HFFc6 (cell line): ENCODE measurements around the gene INSC. TPM values are rescaled to one million over a fixed set of nuclear protein-coding genes. Genes with fewer than 3 reads are reported as not detected.

Experiments
- DNase-seq: peaks from one replicate; pipeline ENCODE4 v3.0.0-alpha.2; 2018
- H3K27ac Mint-ChIP-seq: 2 replicates; pipeline ENCODE4 v1.8.0; 2020; ENCODE audit warnings: mild to moderate bottlenecking, mixed read lengths
- H3K27me3 Mint-ChIP-seq: 2 replicates; pipeline ENCODE4 v1.8.0; 2021; ENCODE audit warnings: mild to moderate bottlenecking, moderate library complexity, mixed read lengths; ENCODE audit not compliant: insufficient read depth
- H3K36me3 Mint-ChIP-seq: 2 replicates; pipeline ENCODE4 v1.8.0; 2021; ENCODE audit warnings: low read depth, mixed read lengths
- H3K4me1 Mint-ChIP-seq: 2 replicates; pipeline ENCODE4 v1.8.0; 2020; ENCODE audit warnings: low read depth, mixed read lengths
- H3K4me3 Mint-ChIP-seq: 2 replicates; pipeline ENCODE4 v1.8.0; 2020; ENCODE audit warnings: mild to moderate bottlenecking, moderate library complexity, mixed read lengths
- H3K9me3 Mint-ChIP-seq: 2 replicates; pipeline ENCODE4 v1.8.0; 2020; ENCODE audit warnings: mild to moderate bottlenecking, mixed read lengths
- total RNA-seq, 6 experiments: library from RNA; stranded (reverse); fragmentation: NEBNext Ultra II Directional; extraction: Animal tissue kit (Norgen Biotek cat#: 25700); gene quantifications; 2 replicates in 1 of 6; 3 replicates in 5 of 6; pipeline ENCODE4 v1.2.3, GENCODE V29; 2021
- TF ChIP-seq, protein P1 (sequence below): fragments of 200-600 bp; sonication (generic); IDR thresholded peaks from 2 replicates; pipeline ENCODE4 v1.5.0; 2021; ENCODE audit warnings: antibody characterized with exemption, mild to moderate bottlenecking

INSC gene
- total RNA-seq, 6 experiments from 2014 or later, result 0.08 to 0.43 (median 0.16) TPM

DNA sequence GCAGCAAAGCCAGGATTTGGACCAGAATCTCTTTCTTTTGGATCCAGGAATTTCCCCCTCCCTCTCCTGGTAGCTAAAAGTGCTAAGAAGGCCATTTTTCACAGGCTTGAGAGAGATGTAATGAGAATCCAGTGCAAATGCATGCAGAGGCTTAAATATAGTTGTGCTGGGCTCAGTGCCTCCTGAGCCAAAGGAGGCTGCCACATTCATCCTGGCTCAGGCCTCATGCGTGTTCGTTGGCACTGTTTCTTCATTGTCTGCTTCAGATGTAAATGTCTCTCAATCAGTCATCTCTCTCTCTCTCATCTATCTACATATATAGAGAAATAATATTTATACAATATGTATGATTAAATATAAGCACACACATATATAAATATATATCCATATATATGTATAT is 83.6 kb downstream of the INSC start:
- H3K36me3 Mint-ChIP-seq, result no peaks in the 10 kb centered on the region
- no peak overlapping the region for H3K27ac Mint-ChIP-seq
- TF ChIP-seq, protein P1, sequence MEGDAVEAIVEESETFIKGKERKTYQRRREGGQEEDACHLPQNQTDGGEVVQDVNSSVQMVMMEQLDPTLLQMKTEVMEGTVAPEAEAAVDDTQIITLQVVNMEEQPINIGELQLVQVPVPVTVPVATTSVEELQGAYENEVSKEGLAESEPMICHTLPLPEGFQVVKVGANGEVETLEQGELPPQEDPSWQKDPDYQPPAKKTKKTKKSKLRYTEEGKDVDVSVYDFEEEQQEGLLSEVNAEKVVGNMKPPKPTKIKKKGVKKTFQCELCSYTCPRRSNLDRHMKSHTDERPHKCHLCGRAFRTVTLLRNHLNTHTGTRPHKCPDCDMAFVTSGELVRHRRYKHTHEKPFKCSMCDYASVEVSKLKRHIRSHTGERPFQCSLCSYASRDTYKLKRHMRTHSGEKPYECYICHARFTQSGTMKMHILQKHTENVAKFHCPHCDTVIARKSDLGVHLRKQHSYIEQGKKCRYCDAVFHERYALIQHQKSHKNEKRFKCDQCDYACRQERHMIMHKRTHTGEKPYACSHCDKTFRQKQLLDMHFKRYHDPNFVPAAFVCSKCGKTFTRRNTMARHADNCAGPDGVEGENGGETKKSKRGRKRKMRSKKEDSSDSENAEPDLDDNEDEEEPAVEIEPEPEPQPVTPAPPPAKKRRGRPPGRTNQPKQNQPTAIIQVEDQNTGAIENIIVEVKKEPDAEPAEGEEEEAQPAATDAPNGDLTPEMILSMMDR, result no peak

DNA sequence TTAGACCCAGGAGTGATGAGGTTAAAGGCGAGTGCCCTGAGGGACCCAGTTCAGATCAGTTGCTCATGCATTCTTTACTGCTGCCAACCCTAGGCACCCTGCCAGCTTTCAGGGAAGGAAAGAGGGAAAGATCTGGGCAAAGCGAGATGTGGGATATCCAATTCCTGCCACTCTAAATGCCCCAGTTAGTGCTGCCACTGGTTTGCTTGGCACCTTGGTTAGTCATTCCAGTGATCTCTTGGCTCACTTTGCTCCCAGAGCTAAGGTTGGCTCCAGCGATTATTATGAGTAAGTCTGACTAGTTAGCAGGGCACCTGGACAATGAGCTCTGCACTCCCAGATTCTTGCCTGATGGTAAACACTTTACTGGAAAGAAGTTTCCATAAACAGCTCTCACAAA is 85.0 kb downstream of the INSC start:
- TF ChIP-seq, protein P1, result no peak
- H3K27me3 Mint-ChIP-seq, result no peaks in the 10 kb centered on the region
- DNase-seq, result no peak
- no peak overlapping the region for H3K27ac Mint-ChIP-seq
- no peaks in the 10 kb centered on the region for H3K9me3 Mint-ChIP-seq
- H3K4me3 Mint-ChIP-seq, result no peak overlapping the region
- no peaks in the 10 kb centered on the region for H3K36me3 Mint-ChIP-seq
- H3K4me1 Mint-ChIP-seq, result peaks cover 36% of the 10 kb centered on the region

More for the DNA sequence above, 83.6 kb downstream of the INSC start:
- H3K4me1 Mint-ChIP-seq, result peaks cover 39% of the 10 kb centered on the region
- DNase-seq, result no peak
- H3K27me3 Mint-ChIP-seq, result no peaks in the 10 kb centered on the region
- H3K9me3 Mint-ChIP-seq, result no peaks in the 10 kb centered on the region
- H3K4me3 Mint-ChIP-seq, result no peak overlapping the region

DNA sequence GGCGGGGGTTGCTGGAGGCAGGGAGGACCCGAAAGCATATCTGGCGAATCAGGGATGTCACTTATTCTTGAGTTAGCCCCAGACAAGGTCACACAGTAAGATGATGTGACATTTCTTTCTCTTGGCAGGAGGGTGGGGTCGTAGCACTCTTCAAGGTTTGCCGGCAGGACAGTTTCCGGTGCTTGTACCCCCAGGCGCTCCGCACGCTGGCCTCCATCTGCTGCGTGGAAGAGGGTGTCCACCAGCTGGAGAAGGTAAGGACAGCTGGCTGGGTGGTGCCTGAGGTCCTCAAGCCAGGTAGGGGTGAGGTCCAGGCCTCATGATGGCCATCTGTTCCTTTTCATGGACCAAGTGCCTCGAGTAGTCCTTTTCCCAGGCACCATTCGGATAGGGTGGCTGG is 86.0 kb downstream of the INSC start:
- TF ChIP-seq, protein P1, result no peak
- Mint-ChIP-seq H3K9me3 (no peaks in the 10 kb centered on the region), H3K4me1 (peaks cover 26% of the 10 kb centered on the region), H3K36me3 (no peaks in the 10 kb centered on the region), H3K27me3 (no peaks in the 10 kb centered on the region), H3K4me3 (no peak overlapping the region), H3K27ac (no peak overlapping the region)
- DNase-seq, result no peak

DNA sequence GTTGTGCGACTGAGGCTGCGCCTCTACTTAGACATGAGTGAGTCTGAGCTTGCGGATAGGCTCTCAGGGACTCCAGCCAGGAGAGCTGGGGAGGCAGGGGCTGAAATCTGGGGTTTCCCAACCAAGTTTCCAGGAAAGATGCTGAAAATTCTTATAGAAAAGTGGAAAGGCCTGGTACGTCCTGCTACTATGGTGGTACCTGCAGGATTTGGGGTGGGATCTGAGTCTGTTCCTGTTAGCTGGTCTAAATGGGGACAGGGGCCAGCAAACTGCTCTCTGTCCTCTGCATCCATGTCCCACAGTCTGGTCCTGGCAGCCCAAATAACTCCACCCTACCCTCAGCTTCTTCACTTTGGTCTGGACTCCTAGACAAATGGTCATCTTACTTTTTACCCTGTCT is 86.9 kb downstream of the INSC start:
- peaks cover 21% of the 10 kb centered on the region for H3K4me1 Mint-ChIP-seq
- no peak overlapping the region for H3K27ac Mint-ChIP-seq
- H3K9me3 Mint-ChIP-seq, result no peaks in the 10 kb centered on the region
- no peak overlapping the region for H3K4me3 Mint-ChIP-seq
- TF ChIP-seq, protein P1, result no peak
- no peak for DNase-seq
- H3K27me3 Mint-ChIP-seq, result peaks cover 2% of the 10 kb centered on the region; the same call in 1 of the 2 replicates
- H3K36me3 Mint-ChIP-seq, result no peaks in the 10 kb centered on the region

DNA sequence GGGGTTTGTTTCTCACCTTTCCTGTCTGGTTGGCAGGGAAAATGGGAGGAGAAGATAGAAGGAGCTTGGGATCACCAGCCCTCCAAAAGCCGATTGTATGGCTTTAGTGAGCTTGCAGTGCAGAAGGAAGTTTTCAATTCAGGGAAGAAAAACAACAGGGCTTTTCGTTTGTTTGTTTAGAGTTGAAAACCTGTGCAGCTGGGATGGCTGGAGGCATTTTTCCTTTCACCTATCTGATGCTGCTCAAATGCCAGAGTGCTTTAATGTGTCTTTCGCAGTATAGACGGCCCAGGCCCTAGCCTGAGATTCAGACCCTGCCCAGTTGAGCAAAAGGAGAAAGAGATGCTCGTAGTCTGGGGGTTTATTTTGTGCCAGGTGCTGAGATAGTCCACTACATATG is 87.9 kb downstream of the INSC start:
- Mint-ChIP-seq H3K9me3 (no peaks in the 10 kb centered on the region), H3K27me3 (peaks cover 2% of the 10 kb centered on the region; the same call in 1 of the 2 replicates), H3K4me3 (no peak overlapping the region), H3K27ac (no peak overlapping the region), H3K4me1 (peaks cover 18% of the 10 kb centered on the region), H3K36me3 (no peaks in the 10 kb centered on the region)
- TF ChIP-seq, protein P1, result no peak
- no peak for DNase-seq

DNA sequence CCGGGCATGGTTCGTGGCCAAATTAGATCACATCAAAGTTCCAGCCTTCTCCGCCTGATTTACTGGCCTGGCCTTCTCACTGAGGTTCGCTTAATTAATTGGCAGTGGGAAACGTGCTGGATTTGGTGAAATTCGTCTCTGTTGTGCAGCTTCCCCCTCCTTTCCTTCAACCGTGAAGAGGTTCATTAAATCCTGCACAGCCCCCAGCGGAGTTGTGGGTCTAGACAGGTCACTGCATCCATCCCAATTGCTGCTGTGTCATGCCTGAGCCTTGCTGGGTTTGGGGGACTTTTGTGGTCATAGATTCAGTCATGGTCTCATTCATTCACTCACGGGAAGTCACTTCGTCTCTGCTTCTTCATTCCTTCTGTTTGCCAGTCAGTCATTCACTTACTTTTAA is 90.0 kb downstream of the INSC start:
- H3K9me3 Mint-ChIP-seq, result no peaks in the 10 kb centered on the region
- peaks cover 2% of the 10 kb centered on the region for H3K27me3 Mint-ChIP-seq
- no peaks in the 10 kb centered on the region for H3K36me3 Mint-ChIP-seq
- no peak overlapping the region for H3K4me3 Mint-ChIP-seq
- no peak overlapping the region for H3K27ac Mint-ChIP-seq
- peaks cover 5% of the 10 kb centered on the region for H3K4me1 Mint-ChIP-seq
- TF ChIP-seq, protein P1, result no peak
- no peak for DNase-seq
